ENCODE data around the gene SLITRK2. TPM values are rescaled to one million over a fixed set of nuclear protein-coding genes. Genes with fewer than 3 reads are reported as not detected.

The SLITRK2 gene
- total RNA-seq, result not detected

GRCh38 chrX:145817331-145818185 is at the start of gene SLITRK2:
Gene SLITRK2, plus strand, starts transcription at chrX:145817829. Its CDS starts 4,597 bp downstream, at chrX:145822426.
- Mint-ChIP-seq H3K27me3 (ENCODE audit: low read depth) (peaks cover 10% of the 10 kb centered on the region), H3K27ac (no peak within 1 kb of the TSS), H3K4me3 (no peak within 1 kb of the TSS), H3K9me3 (ENCODE audit: insufficient read depth) (no peaks in the 10 kb centered on the region), H3K36me3 (ENCODE audit: low read depth) (peaks cover 1% of the 10 kb centered on the region), H3K4me1 (ENCODE audit: low read depth) (no peaks in the 10 kb centered on the region)
- ATAC-seq, result no peak
- ChIA-PET CTCF (no interaction called here), POLR2A (no interaction called here)
- no peak for DNase-seq

- CTCF ChIA-PET, result no interaction called here
- no peaks in the 10 kb centered on the region for H3K36me3 Mint-ChIP-seq (ENCODE audit: low read depth)
- no peak overlapping the region for H3K27ac Mint-ChIP-seq
- no peak overlapping the region for H3K4me3 Mint-ChIP-seq
- H3K27me3 Mint-ChIP-seq (ENCODE audit: low read depth), result no peaks in the 10 kb centered on the region
- POLR2A ChIA-PET, result no interaction called here
- H3K9me3 Mint-ChIP-seq (ENCODE audit: insufficient read depth), result no peaks in the 10 kb centered on the region
- DNase-seq, result no peak
- H3K4me1 Mint-ChIP-seq (ENCODE audit: low read depth), result no peaks in the 10 kb centered on the region
- no peak for ATAC-seq
Observed at GRCh38 chrX:145773006-145773405, 44.6 kb upstream of the SLITRK2 start.

GRCh38 chrX:145792281-145792680 is 25.3 kb upstream of the SLITRK2 start:
- ChIA-PET CTCF (no interaction called here), POLR2A (no interaction called here)
- no peak for DNase-seq
- Mint-ChIP-seq H3K27me3 (ENCODE audit: low read depth) (no peaks in the 10 kb centered on the region), H3K4me3 (no peak overlapping the region), H3K9me3 (ENCODE audit: insufficient read depth) (no peaks in the 10 kb centered on the region), H3K27ac (no peak overlapping the region), H3K36me3 (ENCODE audit: low read depth) (no peaks in the 10 kb centered on the region), H3K4me1 (ENCODE audit: low read depth) (no peaks in the 10 kb centered on the region)
- ATAC-seq, result no peak

- CTCF ChIA-PET, result no interaction called here
- DNase-seq, result no peak
- Mint-ChIP-seq H3K36me3 (ENCODE audit: low read depth) (no peaks in the 10 kb centered on the region), H3K27ac (no peak overlapping the region), H3K4me3 (no peak overlapping the region), H3K4me1 (ENCODE audit: low read depth) (no peaks in the 10 kb centered on the region), H3K27me3 (ENCODE audit: low read depth) (no peaks in the 10 kb centered on the region), H3K9me3 (ENCODE audit: insufficient read depth) (no peaks in the 10 kb centered on the region)
- POLR2A ChIA-PET, result no interaction called here
- ATAC-seq, result no peak
Observed at GRCh38 chrX:145803508-145803907, 14.1 kb upstream of the SLITRK2 start.

- DNase-seq, result no peak
- Mint-ChIP-seq H3K36me3 (ENCODE audit: low read depth) (no peaks in the 10 kb centered on the region), H3K9me3 (ENCODE audit: insufficient read depth) (no peaks in the 10 kb centered on the region), H3K27ac (no peak overlapping the region), H3K4me1 (ENCODE audit: low read depth) (no peaks in the 10 kb centered on the region), H3K4me3 (no peak overlapping the region), H3K27me3 (ENCODE audit: low read depth) (peaks cover 6% of the 10 kb centered on the region)
- ChIA-PET POLR2A (no interaction called here), CTCF (no interaction called here)
- no peak for ATAC-seq
Observed at GRCh38 chrX:145813081-145813480, 4.5 kb upstream of the SLITRK2 start.

- POLR2A ChIA-PET, result no interaction called here
- ATAC-seq (no peak), DNase-seq (no peak)
- Mint-ChIP-seq H3K4me1 (ENCODE audit: low read depth) (no peaks in the 10 kb centered on the region), H3K9me3 (ENCODE audit: insufficient read depth) (no peaks in the 10 kb centered on the region), H3K4me3 (no peak overlapping the region), H3K27ac (no peak overlapping the region), H3K27me3 (ENCODE audit: low read depth) (peaks cover 10% of the 10 kb centered on the region), H3K36me3 (ENCODE audit: low read depth) (peaks cover 1% of the 10 kb centered on the region)
- CTCF ChIA-PET, result no interaction called here
Observed at GRCh38 chrX:145816601-145817315, 871 bp upstream of the SLITRK2 start.

- ChIA-PET POLR2A (no interaction called here), CTCF (no interaction called here)
- no peaks in the 10 kb centered on the region for H3K4me1 Mint-ChIP-seq (ENCODE audit: low read depth)
- no peak overlapping the region for H3K4me3 Mint-ChIP-seq
- no peak for ATAC-seq
- no peak for DNase-seq
- peaks cover 1% of the 10 kb centered on the region for H3K36me3 Mint-ChIP-seq (ENCODE audit: low read depth)
- peaks cover 10% of the 10 kb centered on the region for H3K27me3 Mint-ChIP-seq (ENCODE audit: low read depth)
- H3K9me3 Mint-ChIP-seq (ENCODE audit: insufficient read depth), result no peaks in the 10 kb centered on the region
- no peak overlapping the region for H3K27ac Mint-ChIP-seq
Observed at GRCh38 chrX:145818186-145819113, 821 bp downstream of the SLITRK2 start.

- ATAC-seq (no peak), DNase-seq (no peak)
- Mint-ChIP-seq H3K4me1 (ENCODE audit: low read depth) (no peaks in the 10 kb centered on the region), H3K36me3 (ENCODE audit: low read depth) (peaks cover 1% of the 10 kb centered on the region), H3K9me3 (ENCODE audit: insufficient read depth) (no peaks in the 10 kb centered on the region), H3K4me3 (no peak overlapping the region), H3K27ac (no peak overlapping the region), H3K27me3 (ENCODE audit: low read depth) (peaks cover 10% of the 10 kb centered on the region)
- ChIA-PET CTCF (no interaction called here), POLR2A (no interaction called here)
Observed at GRCh38 chrX:145820825-145821224, 3.2 kb downstream of the SLITRK2 start.

GRCh38 chrX:145821291-145821897 is 3.8 kb downstream of the SLITRK2 start:
- H3K27ac Mint-ChIP-seq, result no peak overlapping the region
- ATAC-seq (no peak), DNase-seq (no peak)
- H3K4me3 Mint-ChIP-seq, result no peak overlapping the region
- ChIA-PET CTCF (no interaction called here), POLR2A (no interaction called here)
- peaks cover 1% of the 10 kb centered on the region for H3K36me3 Mint-ChIP-seq (ENCODE audit: low read depth)
- no peaks in the 10 kb centered on the region for H3K4me1 Mint-ChIP-seq (ENCODE audit: low read depth)
- H3K27me3 Mint-ChIP-seq (ENCODE audit: low read depth), result peaks cover 10% of the 10 kb centered on the region
- H3K9me3 Mint-ChIP-seq (ENCODE audit: insufficient read depth), result no peaks in the 10 kb centered on the region

GRCh38 chrX:145821898-145822571 is 4.4 kb downstream of the SLITRK2 start:
- H3K27ac Mint-ChIP-seq, result no peak overlapping the region
- DNase-seq (no peak), ATAC-seq (no peak)
- ChIA-PET CTCF (no interaction called here), POLR2A (no interaction called here)
- no peaks in the 10 kb centered on the region for H3K9me3 Mint-ChIP-seq (ENCODE audit: insufficient read depth)
- peaks cover 1% of the 10 kb centered on the region for H3K36me3 Mint-ChIP-seq (ENCODE audit: low read depth)
- H3K4me1 Mint-ChIP-seq (ENCODE audit: low read depth), result no peaks in the 10 kb centered on the region
- peaks cover 7% of the 10 kb centered on the region for H3K27me3 Mint-ChIP-seq (ENCODE audit: low read depth)
- H3K4me3 Mint-ChIP-seq, result no peak overlapping the region

- CTCF ChIA-PET, result no interaction called here
- Mint-ChIP-seq H3K4me1 (ENCODE audit: low read depth) (no peaks in the 10 kb centered on the region), H3K36me3 (ENCODE audit: low read depth) (peaks cover 1% of the 10 kb centered on the region), H3K27ac (no peak overlapping the region), H3K4me3 (no peak overlapping the region), H3K27me3 (ENCODE audit: low read depth) (peaks cover 4% of the 10 kb centered on the region), H3K9me3 (ENCODE audit: insufficient read depth) (no peaks in the 10 kb centered on the region)
- DNase-seq, result no peak
- ATAC-seq, result no peak
- POLR2A ChIA-PET, result no interaction called here
Observed at GRCh38 chrX:145823132-145823531, 5.5 kb downstream of the SLITRK2 start.
